H9 (cell line): ENCODE data around the gene SHH. TPM values are rescaled to one million over a fixed set of nuclear protein-coding genes. Genes with fewer than 3 reads are reported as not detected.

Source experiments
- DNase-seq: peaks from one replicate; pipeline ENCODE4 v3.0.0-alpha.2; 2017
- H2AFZ ChIP-seq: one replicate; pipeline ENCODE4 v1.6.1; 2013; ENCODE audit warnings: mild to moderate bottlenecking, low read length, control low read depth, moderate library complexity
- H2AK5ac ChIP-seq: 2 replicates; pipeline ENCODE4 v1.6.1; 2013; ENCODE audit warnings: low read length, control low read depth, mixed read lengths; ENCODE audit not compliant: insufficient read length
- H2BK120ac ChIP-seq: one replicate; pipeline ENCODE4 v1.6.1; 2013; ENCODE audit warnings: low read depth, mild to moderate bottlenecking, low read length, control low read depth, inconsistent platforms; ENCODE audit not compliant: poor library complexity, severe bottlenecking
- H2BK12ac ChIP-seq: 2 replicates; pipeline ENCODE4 v1.6.1; 2013; ENCODE audit warnings: low read length, control low read depth, mixed read lengths, low read depth; ENCODE audit not compliant: insufficient read length
- H2BK15ac ChIP-seq: 2 replicates; pipeline ENCODE4 v1.6.1; 2013; ENCODE audit warnings: low read depth, low read length, control low read depth
- H2BK20ac ChIP-seq: one replicate; pipeline ENCODE4 v1.6.1; 2013; ENCODE audit warnings: low read depth, mild to moderate bottlenecking, low read length, control low read depth, inconsistent platforms; ENCODE audit not compliant: poor library complexity, severe bottlenecking
- H2BK5ac ChIP-seq: 2 replicates; pipeline ENCODE4 v1.6.1; 2013; ENCODE audit warnings: low read length, control low read depth, mixed read lengths; ENCODE audit not compliant: insufficient read length
- H3K14ac ChIP-seq: 2 replicates; pipeline ENCODE4 v1.6.1; 2013; ENCODE audit warnings: low read length, control low read depth; ENCODE audit not compliant: insufficient read depth
- H3K18ac ChIP-seq: 2 replicates; pipeline ENCODE4 v1.6.1; 2013; ENCODE audit warnings: low read depth, mild to moderate bottlenecking, mixed read lengths, low read length, control low read depth; ENCODE audit not compliant: insufficient read length
- H3K23ac ChIP-seq: 2 replicates; pipeline ENCODE4 v1.6.1; 2013; ENCODE audit warnings: low read length, control low read depth, mixed read lengths, low read depth; ENCODE audit not compliant: insufficient read length
- H3K23me2 ChIP-seq: 2 replicates; pipeline ENCODE4 v1.6.1; 2013; ENCODE audit warnings: low read depth, mild to moderate bottlenecking, mixed read lengths, low read length, control low read depth; ENCODE audit not compliant: insufficient read length, poor library complexity, severe bottlenecking
- H3K27ac ChIP-seq: 2 replicates; pipeline ENCODE4 v1.5.1; 2013; ENCODE audit warnings: low read length, control low read depth, mixed read lengths, low read depth; ENCODE audit not compliant: insufficient read length
- H3K27me3 ChIP-seq: 2 replicates; pipeline ENCODE4 v1.6.1; 2013; ENCODE audit warnings: low read length, control low read depth, inconsistent platforms; ENCODE audit not compliant: insufficient read depth
- H3K4ac ChIP-seq: 2 replicates; pipeline ENCODE4 v1.6.1; 2013; ENCODE audit warnings: low read depth, mild to moderate bottlenecking, control low read depth, inconsistent platforms, low read length, moderate library complexity
- H3K4me1 ChIP-seq: 2 replicates; pipeline ENCODE4 v1.6.1; 2013; ENCODE audit warnings: low read length, control low read depth, inconsistent platforms; ENCODE audit not compliant: insufficient read depth
- H3K4me2 ChIP-seq: 2 replicates; pipeline ENCODE4 v1.6.1; 2013; ENCODE audit warnings: low read length, control low read depth, mixed read lengths; ENCODE audit not compliant: insufficient read length, insufficient read depth
- H3K56ac ChIP-seq: 2 replicates; pipeline ENCODE4 v1.6.1; 2013; ENCODE audit warnings: low read depth, mild to moderate bottlenecking, mixed read lengths, low read length, control low read depth; ENCODE audit not compliant: insufficient read length
- H3K79me1 ChIP-seq: 2 replicates; pipeline ENCODE4 v1.6.1; 2013; ENCODE audit warnings: low read depth, mild to moderate bottlenecking, moderate library complexity, low read length, control low read depth, inconsistent platforms; ENCODE audit not compliant: insufficient read depth, poor library complexity, severe bottlenecking
- H3K79me2 ChIP-seq: 2 replicates; pipeline ENCODE4 v1.6.1; 2013; ENCODE audit warnings: low read length, control low read depth, inconsistent platforms; ENCODE audit not compliant: insufficient read depth
- H3K9ac ChIP-seq: 2 replicates; pipeline ENCODE4 v1.6.1; 2013; ENCODE audit warnings: low read length, control low read depth, mixed read lengths; ENCODE audit not compliant: insufficient read length; ENCODE audit errors: extremely low read depth
- H3K9me3 ChIP-seq: one replicate; pipeline ENCODE4 v1.6.1; 2013; ENCODE audit warnings: low read depth, low read length, inconsistent platforms; ENCODE audit not compliant: control insufficient read depth
- H3T11ph ChIP-seq: one replicate; pipeline ENCODE4 v1.6.1; 2013; ENCODE audit warnings: mild to moderate bottlenecking, low read length, control low read depth, inconsistent platforms
- H4K20me1 ChIP-seq: one replicate; pipeline ENCODE4 v1.6.1; 2013; ENCODE audit not compliant: control insufficient read depth, insufficient read length, insufficient read depth
- H4K5ac ChIP-seq: 2 replicates; pipeline ENCODE4 v1.6.1; 2013; ENCODE audit warnings: low read depth, mild to moderate bottlenecking, mixed read lengths, low read length, control low read depth; ENCODE audit not compliant: insufficient read length
- H4K8ac ChIP-seq: replicated peaks from 2 replicates; pipeline ENCODE4 v1.6.1; 2013; ENCODE audit warnings: low read length, control low read depth, mixed read lengths, low read depth; ENCODE audit not compliant: insufficient read length
- H4K91ac ChIP-seq: 2 replicates; pipeline ENCODE4 v1.6.1; 2013; ENCODE audit warnings: low read depth, mild to moderate bottlenecking, moderate library complexity, mixed read lengths, low read length, control low read depth; ENCODE audit not compliant: insufficient read length
- H3K27ac Mint-ChIP-seq, 3 experiments: 2 replicates in 2 of 3; 3 replicates in 1 of 3; pipeline ENCODE4 v1.8.0; 2020 to 2021; ENCODE audit warnings: mixed read lengths in 3 of 3, mild to moderate bottlenecking in 1 of 3, moderate library complexity in 1 of 3
- H3K27me3 Mint-ChIP-seq: 2 replicates; pipeline ENCODE4 v1.8.0; 2021; ENCODE audit warnings: low read depth, mild to moderate bottlenecking, moderate library complexity, mixed read lengths
- H3K36me3 Mint-ChIP-seq, 3 experiments: 2 replicates in 2 of 3; 3 replicates in 1 of 3; pipeline ENCODE4 v1.8.0; 2020 to 2021; ENCODE audit warnings: low read depth in 3 of 3, mixed read lengths in 3 of 3; ENCODE audit not compliant: insufficient read depth in 1 of 3
- H3K4me1 Mint-ChIP-seq, 2 experiments: 2 replicates each; pipeline ENCODE4 v1.8.0; 2020; ENCODE audit warnings: mixed read lengths in 2 of 2
- H3K4me3 Mint-ChIP-seq, 2 experiments: 2 replicates in 1 of 2; 3 replicates in 1 of 2; pipeline ENCODE4 v1.8.0; 2020 to 2021; ENCODE audit warnings: mild to moderate bottlenecking in 2 of 2, mixed read lengths in 2 of 2, moderate library complexity in 1 of 2
- H3K9me3 Mint-ChIP-seq, 2 experiments: 2 replicates in 1 of 2; 3 replicates in 1 of 2; pipeline ENCODE4 v1.8.0; 2020; ENCODE audit warnings: mild to moderate bottlenecking in 2 of 2, mixed read lengths in 2 of 2, moderate library complexity in 1 of 2
- WGBS: extraction: QIAGEN DNeasy Blood & Tissue Kit; methylation state at CpG from one replicate; pipeline ENCODE4 v1.1.7; 2013; ENCODE audit warnings: missing lambda C conversion rate, low lambda C conversion rate, mixed read lengths; ENCODE audit not compliant: insufficient read length; ENCODE audit errors: extremely low coverage; 5-methylcytosine and 5-hydroxymethylcytosine counted together
- total RNA-seq: library from RNA; stranded (reverse); gene quantifications from 2 replicates; pipeline ENCODE4 v1.2.1, GENCODE V29; 2021
- TF ChIP-seq, protein P1 (sequence below): fragments of 200-600 bp; sonication (generic); conservative IDR thresholded peaks from 3 replicates; pipeline ENCODE4 v1.8.0; 2021; ENCODE audit warnings: antibody characterized with exemption, mild to moderate bottlenecking

SHH gene
- total RNA-seq, 1 experiment from 2014 or later = 0.07 TPM

DNA sequence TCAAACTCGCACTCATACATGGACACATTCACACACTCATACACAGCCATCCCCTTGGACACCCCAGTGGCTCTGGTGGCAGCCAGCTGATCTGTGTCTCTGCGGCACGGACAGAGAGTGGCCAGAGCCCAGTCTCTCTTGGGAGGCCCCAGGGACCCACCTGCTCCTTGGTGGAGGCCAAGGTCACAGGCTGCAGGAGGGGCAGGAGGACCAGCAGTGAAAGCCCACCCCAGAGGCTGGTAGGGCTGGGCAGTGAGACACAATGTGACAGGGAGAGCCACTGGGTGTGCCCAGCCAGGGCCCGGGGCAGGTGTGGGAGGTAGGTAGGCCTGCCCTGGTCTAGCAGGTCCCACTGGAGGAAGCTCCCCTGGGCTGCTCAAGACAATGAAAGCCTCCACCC, 18.5 kb downstream of the SHH start:
- H2AK5ac ChIP-seq = no peak overlapping the region
- no peaks in the 10 kb centered on the region for H3K9me3 ChIP-seq
- H3K9ac ChIP-seq = no peak overlapping the region
- no peak for DNase-seq
- no peak overlapping the region for H3K4ac ChIP-seq
- H2AFZ ChIP-seq = no peak overlapping the region
- H2BK12ac ChIP-seq = no peak overlapping the region
- Mint-ChIP-seq H3K27me3 (peaks cover 46% of the 10 kb centered on the region), H3K9me3 (peaks cover 0 to 7% of the 10 kb centered on the region in 2 experiments; a peak in 3 of 5 replicates), H3K4me1 (no peaks in the 10 kb centered on the region), H3K4me3 (no peak overlapping the region), H3K36me3 (peaks cover 0 to 2% (median 0%) of the 10 kb centered on the region in 3 experiments; a peak in 1 of 7 replicates), H3K27ac (no peak overlapping the region)
- no peaks in the 10 kb centered on the region for H3K79me2 ChIP-seq
- no peak overlapping the region for H4K8ac ChIP-seq
- no peak overlapping the region for H2BK5ac ChIP-seq
- no peak overlapping the region for H2BK120ac ChIP-seq
- no peak overlapping the region for H4K91ac ChIP-seq
- H3K4me1 ChIP-seq = no peaks in the 10 kb centered on the region
- H3K79me1 ChIP-seq = no peaks in the 10 kb centered on the region
- TF ChIP-seq, protein P1, sequence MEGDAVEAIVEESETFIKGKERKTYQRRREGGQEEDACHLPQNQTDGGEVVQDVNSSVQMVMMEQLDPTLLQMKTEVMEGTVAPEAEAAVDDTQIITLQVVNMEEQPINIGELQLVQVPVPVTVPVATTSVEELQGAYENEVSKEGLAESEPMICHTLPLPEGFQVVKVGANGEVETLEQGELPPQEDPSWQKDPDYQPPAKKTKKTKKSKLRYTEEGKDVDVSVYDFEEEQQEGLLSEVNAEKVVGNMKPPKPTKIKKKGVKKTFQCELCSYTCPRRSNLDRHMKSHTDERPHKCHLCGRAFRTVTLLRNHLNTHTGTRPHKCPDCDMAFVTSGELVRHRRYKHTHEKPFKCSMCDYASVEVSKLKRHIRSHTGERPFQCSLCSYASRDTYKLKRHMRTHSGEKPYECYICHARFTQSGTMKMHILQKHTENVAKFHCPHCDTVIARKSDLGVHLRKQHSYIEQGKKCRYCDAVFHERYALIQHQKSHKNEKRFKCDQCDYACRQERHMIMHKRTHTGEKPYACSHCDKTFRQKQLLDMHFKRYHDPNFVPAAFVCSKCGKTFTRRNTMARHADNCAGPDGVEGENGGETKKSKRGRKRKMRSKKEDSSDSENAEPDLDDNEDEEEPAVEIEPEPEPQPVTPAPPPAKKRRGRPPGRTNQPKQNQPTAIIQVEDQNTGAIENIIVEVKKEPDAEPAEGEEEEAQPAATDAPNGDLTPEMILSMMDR = no peak
- H3K23me2 ChIP-seq = peaks cover 3% of the 10 kb centered on the region
- no peak overlapping the region for H4K5ac ChIP-seq
- H3K27me3 ChIP-seq = no peaks in the 10 kb centered on the region; the same call in 1 of the 2 replicates
- H2BK20ac ChIP-seq = no peak overlapping the region
- no peaks in the 10 kb centered on the region for H4K20me1 ChIP-seq
- no peak overlapping the region for H3K4me2 ChIP-seq
- no peak overlapping the region for H3K27ac ChIP-seq
- no peak overlapping the region for H3K18ac ChIP-seq
- no peak overlapping the region for H3K23ac ChIP-seq
- H2BK15ac ChIP-seq = no peak overlapping the region
- H3T11ph ChIP-seq = no peak overlapping the region
- no peak overlapping the region for H3K14ac ChIP-seq
- no peak overlapping the region for H3K56ac ChIP-seq
- WGBS = no CpG with 5 or more reads among the region's 4 CpGs
